Activated T-cell treated with anti-CD3 and anti-CD28 coated beads, Interleukin-2, amount 50 U/mL, for 72 hours (primary cell): ENCODE measurements around the gene SMURF2. TPM values are rescaled to one million over a fixed set of nuclear protein-coding genes. Genes with fewer than 3 reads are reported as not detected.

Experiments used
- ATAC-seq, 2 donors: fragments of 150-1000 bp; cut with Tn5 transposase; replicated peaks in 1 of 2; 2 replicates each; pipeline ENCODE4 v1.10.0; 2021; ENCODE audit warnings: moderate library complexity in 2 of 2, mild to moderate bottlenecking in 1 of 2
- DNase-seq, 2 donors: peaks; one replicate each; pipeline ENCODE4 v3.0.0; 2021 to 2022; ENCODE audit warnings: mixed read lengths in 1 of 2
- H3K27ac Mint-ChIP-seq: one replicate; pipeline ENCODE4 v1.8.0; 2022; ENCODE audit warnings: mild to moderate bottlenecking, moderate library complexity, mixed read lengths
- H3K27me3 Mint-ChIP-seq: one replicate; pipeline ENCODE4 v1.8.0; 2022; ENCODE audit warnings: low read depth, mixed read lengths
- H3K36me3 Mint-ChIP-seq, 2 donors: one replicate each; pipeline ENCODE4 v1.8.0; 2022; ENCODE audit warnings: mixed read lengths in 2 of 2, mild to moderate bottlenecking in 1 of 2; ENCODE audit not compliant: insufficient read depth in 2 of 2
- H3K4me1 Mint-ChIP-seq: one replicate; pipeline ENCODE4 v1.8.0; 2022; ENCODE audit warnings: low read depth, mixed read lengths
- H3K4me3 Mint-ChIP-seq, 2 donors: one replicate each; pipeline ENCODE4 v1.8.0; 2022; ENCODE audit warnings: mild to moderate bottlenecking in 2 of 2, mixed read lengths in 2 of 2, moderate library complexity in 2 of 2
- H3K9me3 Mint-ChIP-seq, 2 donors: one replicate each; pipeline ENCODE4 v1.8.0; 2022; ENCODE audit warnings: mixed read lengths in 2 of 2
- total RNA-seq, 2 donors: library from RNA; stranded (reverse); gene quantifications; one replicate each; pipeline ENCODE4 v1.2.3, GENCODE V29; 2022

The SMURF2 gene
- total RNA-seq, 2 donors from 2014 or later: 18.3 to 19.4 TPM

DNA sequence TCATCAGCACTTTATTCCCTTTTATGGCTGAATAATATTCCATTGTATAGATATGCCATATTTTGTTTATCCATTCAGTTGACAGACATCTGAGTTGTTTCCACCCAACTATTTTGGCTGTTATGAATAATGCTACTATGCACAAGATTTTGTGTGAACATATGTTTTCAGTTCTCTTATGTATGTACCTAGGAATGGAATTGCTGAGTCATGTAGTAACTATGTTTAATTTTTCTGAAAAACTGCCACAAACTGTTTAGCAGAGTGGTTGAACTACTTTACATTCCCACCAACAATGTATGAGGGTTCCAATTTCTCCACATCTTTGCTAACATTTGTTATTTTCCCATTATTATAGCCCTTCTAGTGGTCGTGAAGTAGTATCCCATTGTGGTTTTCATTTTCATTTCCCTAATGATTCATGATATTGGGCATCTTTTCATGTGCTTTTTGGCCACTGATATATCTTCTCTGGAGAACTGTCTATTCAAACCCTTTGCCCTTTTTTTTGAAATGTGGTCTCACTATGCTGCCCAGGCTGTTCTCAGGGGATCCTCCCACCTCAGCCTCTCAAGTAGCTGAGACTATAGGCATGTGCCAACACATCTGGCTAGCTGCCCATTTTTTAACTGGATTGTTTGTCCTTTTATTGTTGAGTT is 26.3 kb downstream of the SMURF2 start:
- H3K9me3 Mint-ChIP-seq: peaks cover 0 to 2% of the 10 kb centered on the region in 2 donors
- peaks cover 58% of the 10 kb centered on the region for H3K4me1 Mint-ChIP-seq
- ATAC-seq (peak; percentile 86 to 89), DNase-seq (peak; percentile 19 to 40)
- H3K27me3 Mint-ChIP-seq: no peaks in the 10 kb centered on the region
- peaks cover 0 to 4% of the 10 kb centered on the region in 2 donors for H3K36me3 Mint-ChIP-seq
- H3K27ac Mint-ChIP-seq: peak overlapping the region; percentile 83
- peak overlapping the region; percentile 25 to 71 for H3K4me3 Mint-ChIP-seq

DNA sequence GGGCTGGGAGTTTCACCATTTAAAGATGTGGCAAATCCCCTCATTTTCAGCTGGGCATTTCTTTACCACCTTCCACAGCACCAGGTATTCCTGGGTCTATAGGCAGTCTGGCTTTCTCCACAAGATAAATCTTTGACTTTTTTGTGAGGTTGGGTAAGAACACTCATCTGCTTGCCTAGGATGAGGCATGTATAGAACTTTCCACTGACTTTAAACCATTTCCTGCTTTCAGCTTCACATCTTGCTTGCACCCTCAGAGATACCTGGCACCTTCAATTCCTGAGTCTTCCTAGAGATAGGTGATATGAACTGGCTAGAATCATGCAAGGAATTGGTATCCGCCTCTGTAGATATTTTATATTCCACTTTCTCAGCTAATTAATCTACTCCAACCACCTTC is 27.9 kb downstream of the SMURF2 start:
- DNase-seq (peak in 1 of 2 donors; percentile 9), ATAC-seq (peak; percentile 59 to 67)
- Mint-ChIP-seq H3K4me3 (peak overlapping the region; percentile 29 to 35), H3K9me3 (peaks cover 0 to 2% of the 10 kb centered on the region in 2 donors), H3K4me1 (peaks cover 68% of the 10 kb centered on the region), H3K27ac (no peak overlapping the region), H3K27me3 (no peaks in the 10 kb centered on the region), H3K36me3 (peaks cover 0 to 4% of the 10 kb centered on the region in 2 donors)

DNA sequence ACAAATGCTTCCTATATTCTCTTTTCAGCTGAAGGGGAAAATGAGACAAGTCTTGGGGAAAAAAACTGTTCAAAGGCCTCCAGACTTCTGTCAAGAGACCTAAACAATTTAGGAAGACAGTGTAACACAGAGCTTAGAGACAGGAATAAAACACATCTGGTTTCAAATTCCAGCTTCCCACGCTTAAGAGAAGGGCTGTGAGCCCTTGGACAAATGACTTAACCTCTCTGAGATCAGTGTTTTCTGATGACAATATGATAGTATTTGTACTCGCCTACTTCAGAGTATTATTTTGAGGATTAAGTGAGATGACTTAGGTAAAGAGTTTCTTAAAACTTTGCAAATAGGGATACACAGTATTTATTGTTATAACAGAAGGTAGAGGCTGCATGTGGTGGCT is 29.5 kb downstream of the SMURF2 start:
- ATAC-seq (no peak), DNase-seq (no peak)
- Mint-ChIP-seq H3K4me1 (peaks cover 79% of the 10 kb centered on the region), H3K27me3 (no peaks in the 10 kb centered on the region), H3K9me3 (peaks cover 0 to 2% of the 10 kb centered on the region in 2 donors), H3K36me3 (no peaks in the 10 kb centered on the region), H3K4me3 (no peak overlapping the region), H3K27ac (no peak overlapping the region)

DNA sequence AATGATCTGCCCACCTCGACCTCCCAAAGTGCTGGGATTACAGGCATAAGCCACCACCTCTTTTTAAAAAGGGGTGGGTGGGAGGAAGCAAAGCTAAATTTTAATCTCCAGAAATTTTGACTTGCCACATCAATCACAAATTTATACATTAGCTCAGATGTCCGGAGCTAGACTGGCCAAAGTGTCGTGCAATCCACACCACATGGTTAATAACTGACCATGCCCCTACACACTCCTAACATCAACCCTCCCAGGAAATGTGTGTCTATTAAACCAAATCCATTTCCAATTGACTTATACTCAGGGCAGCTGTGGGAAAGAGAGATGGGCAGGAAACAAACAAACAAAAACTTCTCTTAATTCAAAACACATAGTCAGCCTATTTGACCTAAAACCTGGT is 29.9 kb downstream of the SMURF2 start:
- no peak overlapping the region for H3K27ac Mint-ChIP-seq
- ATAC-seq: no peak
- peaks cover 83% of the 10 kb centered on the region for H3K4me1 Mint-ChIP-seq

DNA sequence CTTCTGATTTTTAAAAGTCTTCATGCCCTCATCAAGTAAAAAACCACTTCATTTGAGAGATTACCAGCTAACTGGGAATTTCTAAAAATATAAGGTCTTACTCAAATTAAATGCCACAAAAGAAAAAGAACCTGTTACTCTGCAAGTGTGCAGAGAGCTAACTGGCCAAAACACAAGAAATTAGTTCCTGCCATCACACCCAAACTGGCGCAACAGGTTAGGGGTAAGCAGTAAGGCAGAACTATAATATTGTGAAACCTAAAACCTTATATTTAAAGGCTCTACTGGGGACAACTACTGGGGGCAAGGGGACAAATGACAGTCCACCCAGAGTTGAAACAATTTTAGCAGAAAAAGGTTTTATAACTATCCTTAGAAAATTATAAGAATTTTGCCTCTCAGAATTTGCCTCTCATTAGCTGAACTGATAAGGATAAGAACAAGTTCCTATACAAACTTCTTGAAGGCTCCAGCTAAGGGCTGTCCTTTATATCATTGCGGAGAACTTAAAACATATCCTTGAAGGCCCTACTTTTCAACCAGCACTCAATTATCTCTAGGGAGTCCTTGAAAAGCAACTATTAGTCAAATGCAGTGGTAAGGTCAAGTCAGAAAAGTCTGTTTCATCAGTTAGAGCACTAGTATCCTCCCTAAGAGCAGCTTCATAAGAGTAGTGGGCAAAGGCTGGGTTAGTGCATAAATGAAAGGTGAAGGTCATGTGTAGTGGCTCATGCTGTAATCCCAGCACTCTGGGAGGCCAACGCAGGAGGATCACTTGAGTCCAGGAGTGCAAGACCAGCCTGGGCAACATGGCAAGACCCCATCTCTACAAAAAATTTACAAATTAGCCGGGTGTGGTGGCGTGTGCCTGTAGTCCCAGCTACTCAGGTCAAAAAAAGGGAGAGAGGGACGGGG is 31.5 kb downstream of the SMURF2 start:
- ATAC-seq (no peak), DNase-seq (no peak)
- Mint-ChIP-seq H3K36me3 (peaks cover 0 to 2% of the 10 kb centered on the region in 2 donors), H3K9me3 (peaks cover 0 to 2% of the 10 kb centered on the region in 2 donors), H3K4me1 (peaks cover 79% of the 10 kb centered on the region), H3K4me3 (no peak overlapping the region), H3K27ac (no peak overlapping the region), H3K27me3 (no peaks in the 10 kb centered on the region)

More for the DNA sequence above, 29.9 kb downstream of the SMURF2 start:
- Mint-ChIP-seq H3K36me3 (no peaks in the 10 kb centered on the region), H3K4me3 (no peak overlapping the region), H3K27me3 (no peaks in the 10 kb centered on the region), H3K9me3 (peaks cover 0 to 2% of the 10 kb centered on the region in 2 donors)
- DNase-seq: no peak

DNA sequence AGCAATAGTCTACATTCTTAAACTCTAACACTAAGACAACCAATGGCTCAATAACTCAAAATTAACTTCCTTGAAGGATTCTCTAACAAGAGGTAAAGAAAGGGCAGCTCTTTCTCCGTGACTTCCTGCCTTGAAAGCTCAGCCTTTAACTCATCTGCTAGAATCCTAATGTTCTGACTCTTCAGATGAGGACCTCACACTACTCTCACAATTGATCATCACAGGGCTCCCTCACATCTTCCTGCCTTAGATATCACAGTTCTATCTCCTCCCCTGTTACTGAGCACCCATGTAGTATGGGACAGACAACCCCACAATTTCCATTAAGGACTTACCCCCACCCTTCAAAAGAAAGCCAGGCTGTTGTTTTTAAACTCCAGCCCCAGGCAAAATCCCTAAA is 33.5 kb downstream of the SMURF2 start:
- Mint-ChIP-seq H3K27ac (peak overlapping the region; percentile 1), H3K4me3 (peak overlapping the region; percentile 53 to 74), H3K36me3 (peaks cover 0 to 2% of the 10 kb centered on the region in 2 donors), H3K27me3 (no peaks in the 10 kb centered on the region), H3K4me1 (peaks cover 66% of the 10 kb centered on the region), H3K9me3 (no peaks in the 10 kb centered on the region)
- DNase-seq: peak; percentile 34 to 43
- peak; percentile 98 to 99 for ATAC-seq

DNA sequence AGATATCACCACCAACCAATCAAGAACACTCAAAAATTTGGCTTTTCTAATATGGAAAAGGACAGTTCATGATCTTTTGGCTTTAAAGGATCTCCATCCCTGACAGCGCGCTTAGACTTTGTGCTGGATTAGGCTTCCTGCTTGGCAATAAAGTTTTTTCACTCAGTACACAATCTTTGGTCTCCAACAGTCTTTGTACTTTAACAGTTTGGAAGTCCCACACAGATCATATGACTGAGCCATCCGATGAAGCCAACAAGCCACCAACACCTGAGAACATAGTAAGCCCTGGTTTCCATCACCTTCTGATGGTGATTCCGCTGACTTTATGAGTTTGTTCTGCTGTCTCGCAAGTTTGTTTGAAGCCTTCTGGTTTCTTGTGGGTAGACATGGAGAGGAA is 34.3 kb downstream of the SMURF2 start:
- ATAC-seq: peak; percentile 43 to 48
- DNase-seq: peak in 1 of 2 donors; percentile 5
- H3K27me3 Mint-ChIP-seq: no peaks in the 10 kb centered on the region
- peak overlapping the region; percentile 1 for H3K27ac Mint-ChIP-seq
- H3K4me1 Mint-ChIP-seq: peaks cover 65% of the 10 kb centered on the region
- H3K4me3 Mint-ChIP-seq: peak overlapping the region; percentile 53 to 74
- no peaks in the 10 kb centered on the region for H3K9me3 Mint-ChIP-seq
- peaks cover 0 to 2% of the 10 kb centered on the region in 2 donors for H3K36me3 Mint-ChIP-seq

DNA sequence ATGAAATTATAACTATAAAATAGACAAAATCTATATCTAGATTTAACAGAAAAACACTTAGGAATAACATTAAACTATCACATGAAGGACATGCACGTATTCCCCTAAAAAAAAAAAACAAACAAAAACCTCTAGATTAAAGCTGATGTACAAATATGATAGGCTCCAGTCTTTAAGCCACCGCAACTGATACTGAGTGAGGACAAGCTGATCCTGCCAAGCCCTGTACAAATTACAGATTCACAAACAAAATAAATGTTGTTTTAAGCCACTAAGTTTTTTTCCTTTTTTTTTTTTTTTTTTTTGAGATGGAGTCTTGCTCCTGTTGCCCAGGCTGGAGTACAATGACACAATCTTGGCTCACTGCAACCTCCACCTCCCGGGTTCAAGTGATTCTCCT is 35.3 kb downstream of the SMURF2 start:
- H3K4me3 Mint-ChIP-seq: no peak overlapping the region
- peaks cover 63% of the 10 kb centered on the region for H3K4me1 Mint-ChIP-seq
- no peaks in the 10 kb centered on the region for H3K27me3 Mint-ChIP-seq
- peaks cover 0 to 2% of the 10 kb centered on the region in 2 donors for H3K36me3 Mint-ChIP-seq
- ATAC-seq: no peak
- no peaks in the 10 kb centered on the region for H3K9me3 Mint-ChIP-seq
- DNase-seq: no peak
- no peak overlapping the region for H3K27ac Mint-ChIP-seq

DNA sequence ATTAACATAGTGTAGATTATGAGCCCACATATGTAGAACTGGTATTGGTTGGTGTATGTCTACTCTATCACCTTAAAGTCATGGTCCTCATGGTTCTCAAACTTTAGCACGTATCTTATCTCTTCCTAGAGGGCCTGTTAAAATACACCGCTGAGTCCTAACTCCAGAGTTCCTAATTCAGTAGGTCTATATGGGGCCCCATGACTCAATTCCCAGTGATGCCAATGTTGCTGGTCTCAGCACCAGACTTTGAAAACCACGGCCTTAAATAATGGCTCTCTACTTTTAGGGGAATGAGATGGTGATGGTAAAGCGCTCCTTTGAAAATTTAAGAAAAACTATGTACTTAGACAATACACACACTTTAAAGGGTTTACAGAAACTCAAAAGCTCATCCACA is 36.6 kb downstream of the SMURF2 start:
- Mint-ChIP-seq H3K36me3 (peaks cover 0 to 2% of the 10 kb centered on the region in 2 donors), H3K9me3 (no peaks in the 10 kb centered on the region), H3K27me3 (no peaks in the 10 kb centered on the region), H3K4me1 (peaks cover 50% of the 10 kb centered on the region), H3K27ac (no peak overlapping the region), H3K4me3 (no peak overlapping the region)
- no peak for ATAC-seq
- no peak for DNase-seq

DNA sequence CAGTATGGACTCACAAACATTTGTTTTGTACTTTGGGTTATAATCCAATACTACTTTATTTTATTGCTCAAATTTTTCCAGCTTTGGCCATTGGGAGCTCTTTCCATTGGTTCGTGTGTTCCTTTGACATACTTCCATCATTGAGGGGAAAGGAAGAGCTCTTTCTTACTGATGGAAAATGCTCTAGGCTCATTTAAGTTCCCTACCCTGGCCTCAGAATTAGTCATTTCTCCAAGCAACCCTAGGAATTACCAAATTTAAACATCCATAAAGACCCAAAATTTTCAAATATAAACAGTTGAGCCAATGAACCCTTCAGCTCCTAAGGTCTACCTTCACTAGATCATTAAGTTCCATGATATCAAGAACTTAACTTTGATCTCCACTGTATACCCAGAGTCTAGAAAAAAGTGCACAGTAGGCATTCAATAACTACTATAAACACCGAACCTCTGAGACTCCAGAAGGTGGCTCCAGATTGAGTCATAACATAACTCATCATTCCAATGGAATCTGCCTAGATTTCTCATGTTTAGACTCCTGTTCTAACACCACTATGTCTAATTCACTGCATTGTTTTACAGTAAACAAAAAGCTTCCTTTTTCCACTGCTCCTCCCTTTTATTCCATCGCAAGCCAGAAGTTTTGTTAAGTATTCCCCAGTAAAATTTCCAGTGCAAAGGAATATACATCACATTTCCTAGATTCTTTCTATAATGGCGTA is 39.0 kb downstream of the SMURF2 start:
- no peaks in the 10 kb centered on the region for H3K27me3 Mint-ChIP-seq
- no peaks in the 10 kb centered on the region for H3K9me3 Mint-ChIP-seq
- peaks cover 0 to 2% of the 10 kb centered on the region in 2 donors for H3K36me3 Mint-ChIP-seq
- H3K4me1 Mint-ChIP-seq: peaks cover 32% of the 10 kb centered on the region
- ATAC-seq (no peak), DNase-seq (no peak)
- no peak overlapping the region for H3K4me3 Mint-ChIP-seq
- H3K27ac Mint-ChIP-seq: peak overlapping the region; percentile 32

DNA sequence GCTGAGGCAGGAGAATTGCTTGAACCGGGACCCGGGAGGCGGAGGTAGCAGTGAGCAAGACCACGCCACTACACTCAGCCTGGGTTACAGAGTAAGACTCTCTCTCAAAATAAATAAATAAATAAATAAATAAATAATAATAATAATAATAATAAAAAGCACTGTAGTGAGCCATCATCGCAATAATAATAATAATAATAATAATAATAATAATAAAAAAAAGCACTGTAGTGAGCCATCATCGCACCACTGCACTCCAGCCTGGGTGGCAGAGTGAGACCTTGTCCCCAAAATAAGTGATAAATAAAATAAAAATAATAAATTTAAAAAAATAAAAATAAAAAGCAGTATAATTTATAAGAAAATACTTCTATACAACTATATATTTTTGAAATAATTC is 40.3 kb downstream of the SMURF2 start:
- H3K9me3 Mint-ChIP-seq: no peaks in the 10 kb centered on the region
- DNase-seq (no peak), ATAC-seq (no peak)
- no peak overlapping the region for H3K4me3 Mint-ChIP-seq
- H3K27ac Mint-ChIP-seq: no peak overlapping the region
- peaks cover 0 to 2% of the 10 kb centered on the region in 2 donors for H3K36me3 Mint-ChIP-seq
- H3K27me3 Mint-ChIP-seq: no peaks in the 10 kb centered on the region
- H3K4me1 Mint-ChIP-seq: peaks cover 22% of the 10 kb centered on the region

DNA sequence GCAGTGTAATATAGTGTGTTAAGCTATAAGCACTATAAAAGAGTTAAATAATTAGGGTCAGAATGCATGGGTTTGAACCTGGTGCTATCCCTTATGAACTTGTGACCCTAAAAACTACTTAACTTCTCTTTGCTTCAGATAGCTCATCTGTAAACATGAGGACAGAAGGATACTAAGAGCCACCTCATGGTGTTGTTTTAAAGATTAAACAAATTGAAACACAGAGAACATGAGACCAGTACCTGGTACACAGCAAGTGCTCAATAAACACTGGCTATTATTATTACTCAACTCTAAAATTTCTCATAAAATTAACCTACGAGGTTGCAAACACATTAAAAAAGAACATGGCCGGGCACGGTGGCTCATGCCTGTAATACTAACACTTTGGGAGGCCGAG is 43.3 kb downstream of the SMURF2 start:
- DNase-seq (no peak), ATAC-seq (no peak)
- no peak overlapping the region for H3K27ac Mint-ChIP-seq
- no peaks in the 10 kb centered on the region for H3K36me3 Mint-ChIP-seq
- no peaks in the 10 kb centered on the region for H3K27me3 Mint-ChIP-seq
- no peak overlapping the region for H3K4me3 Mint-ChIP-seq
- peaks cover 13% of the 10 kb centered on the region for H3K4me1 Mint-ChIP-seq
- no peaks in the 10 kb centered on the region for H3K9me3 Mint-ChIP-seq
